H9 (cell line): ENCODE measurements around the gene ATP2A1. TPM values are rescaled to one million over a fixed set of nuclear protein-coding genes. Genes with fewer than 3 reads are reported as not detected.
A peak's percentile ranks its signal among the peaks of the same experiment; 100 is the strongest.

Experiments used
- DNase-seq: peaks from one replicate; pipeline ENCODE4 v3.0.0-alpha.2; 2017
- H2AFZ ChIP-seq: one replicate; pipeline ENCODE4 v1.6.1; 2013; ENCODE audit warnings: mild to moderate bottlenecking, low read length, control low read depth, moderate library complexity
- H2AK5ac ChIP-seq: 2 replicates; pipeline ENCODE4 v1.6.1; 2013; ENCODE audit warnings: low read length, control low read depth, mixed read lengths; ENCODE audit not compliant: insufficient read length
- H2BK120ac ChIP-seq: one replicate; pipeline ENCODE4 v1.6.1; 2013; ENCODE audit warnings: low read depth, mild to moderate bottlenecking, low read length, control low read depth, inconsistent platforms; ENCODE audit not compliant: poor library complexity, severe bottlenecking
- H2BK12ac ChIP-seq: 2 replicates; pipeline ENCODE4 v1.6.1; 2013; ENCODE audit warnings: low read length, control low read depth, mixed read lengths, low read depth; ENCODE audit not compliant: insufficient read length
- H2BK15ac ChIP-seq: 2 replicates; pipeline ENCODE4 v1.6.1; 2013; ENCODE audit warnings: low read depth, low read length, control low read depth
- H2BK20ac ChIP-seq: one replicate; pipeline ENCODE4 v1.6.1; 2013; ENCODE audit warnings: low read depth, mild to moderate bottlenecking, low read length, control low read depth, inconsistent platforms; ENCODE audit not compliant: poor library complexity, severe bottlenecking
- H2BK5ac ChIP-seq: 2 replicates; pipeline ENCODE4 v1.6.1; 2013; ENCODE audit warnings: low read length, control low read depth, mixed read lengths; ENCODE audit not compliant: insufficient read length
- H3K14ac ChIP-seq: 2 replicates; pipeline ENCODE4 v1.6.1; 2013; ENCODE audit warnings: low read length, control low read depth; ENCODE audit not compliant: insufficient read depth
- H3K18ac ChIP-seq: 2 replicates; pipeline ENCODE4 v1.6.1; 2013; ENCODE audit warnings: low read depth, mild to moderate bottlenecking, mixed read lengths, low read length, control low read depth; ENCODE audit not compliant: insufficient read length
- H3K23ac ChIP-seq: 2 replicates; pipeline ENCODE4 v1.6.1; 2013; ENCODE audit warnings: low read length, control low read depth, mixed read lengths, low read depth; ENCODE audit not compliant: insufficient read length
- H3K23me2 ChIP-seq: 2 replicates; pipeline ENCODE4 v1.6.1; 2013; ENCODE audit warnings: low read depth, mild to moderate bottlenecking, mixed read lengths, low read length, control low read depth; ENCODE audit not compliant: insufficient read length, poor library complexity, severe bottlenecking
- H3K27ac ChIP-seq: 2 replicates; pipeline ENCODE4 v1.5.1; 2013; ENCODE audit warnings: low read length, control low read depth, mixed read lengths, low read depth; ENCODE audit not compliant: insufficient read length
- H3K27me3 ChIP-seq: 2 replicates; pipeline ENCODE4 v1.6.1; 2013; ENCODE audit warnings: low read length, control low read depth, inconsistent platforms; ENCODE audit not compliant: insufficient read depth
- H3K4ac ChIP-seq: 2 replicates; pipeline ENCODE4 v1.6.1; 2013; ENCODE audit warnings: low read depth, mild to moderate bottlenecking, control low read depth, inconsistent platforms, low read length, moderate library complexity
- H3K4me1 ChIP-seq: 2 replicates; pipeline ENCODE4 v1.6.1; 2013; ENCODE audit warnings: low read length, control low read depth, inconsistent platforms; ENCODE audit not compliant: insufficient read depth
- H3K4me2 ChIP-seq: 2 replicates; pipeline ENCODE4 v1.6.1; 2013; ENCODE audit warnings: low read length, control low read depth, mixed read lengths; ENCODE audit not compliant: insufficient read length, insufficient read depth
- H3K56ac ChIP-seq: 2 replicates; pipeline ENCODE4 v1.6.1; 2013; ENCODE audit warnings: low read depth, mild to moderate bottlenecking, mixed read lengths, low read length, control low read depth; ENCODE audit not compliant: insufficient read length
- H3K79me1 ChIP-seq: 2 replicates; pipeline ENCODE4 v1.6.1; 2013; ENCODE audit warnings: low read depth, mild to moderate bottlenecking, moderate library complexity, low read length, control low read depth, inconsistent platforms; ENCODE audit not compliant: insufficient read depth, poor library complexity, severe bottlenecking
- H3K79me2 ChIP-seq: 2 replicates; pipeline ENCODE4 v1.6.1; 2013; ENCODE audit warnings: low read length, control low read depth, inconsistent platforms; ENCODE audit not compliant: insufficient read depth
- H3K9ac ChIP-seq: 2 replicates; pipeline ENCODE4 v1.6.1; 2013; ENCODE audit warnings: low read length, control low read depth, mixed read lengths; ENCODE audit not compliant: insufficient read length; ENCODE audit errors: extremely low read depth
- H3K9me3 ChIP-seq: one replicate; pipeline ENCODE4 v1.6.1; 2013; ENCODE audit warnings: low read depth, low read length, inconsistent platforms; ENCODE audit not compliant: control insufficient read depth
- H3T11ph ChIP-seq: one replicate; pipeline ENCODE4 v1.6.1; 2013; ENCODE audit warnings: mild to moderate bottlenecking, low read length, control low read depth, inconsistent platforms
- H4K20me1 ChIP-seq: one replicate; pipeline ENCODE4 v1.6.1; 2013; ENCODE audit not compliant: control insufficient read depth, insufficient read length, insufficient read depth
- H4K5ac ChIP-seq: 2 replicates; pipeline ENCODE4 v1.6.1; 2013; ENCODE audit warnings: low read depth, mild to moderate bottlenecking, mixed read lengths, low read length, control low read depth; ENCODE audit not compliant: insufficient read length
- H4K8ac ChIP-seq: replicated peaks from 2 replicates; pipeline ENCODE4 v1.6.1; 2013; ENCODE audit warnings: low read length, control low read depth, mixed read lengths, low read depth; ENCODE audit not compliant: insufficient read length
- H4K91ac ChIP-seq: 2 replicates; pipeline ENCODE4 v1.6.1; 2013; ENCODE audit warnings: low read depth, mild to moderate bottlenecking, moderate library complexity, mixed read lengths, low read length, control low read depth; ENCODE audit not compliant: insufficient read length
- H3K27ac Mint-ChIP-seq, 3 experiments: 2 replicates in 2 of 3; 3 replicates in 1 of 3; pipeline ENCODE4 v1.8.0; 2020 to 2021; ENCODE audit warnings: mixed read lengths in 3 of 3, mild to moderate bottlenecking in 1 of 3, moderate library complexity in 1 of 3
- H3K27me3 Mint-ChIP-seq: 2 replicates; pipeline ENCODE4 v1.8.0; 2021; ENCODE audit warnings: low read depth, mild to moderate bottlenecking, moderate library complexity, mixed read lengths
- H3K36me3 Mint-ChIP-seq, 3 experiments: 2 replicates in 2 of 3; 3 replicates in 1 of 3; pipeline ENCODE4 v1.8.0; 2020 to 2021; ENCODE audit warnings: low read depth in 3 of 3, mixed read lengths in 3 of 3; ENCODE audit not compliant: insufficient read depth in 1 of 3
- H3K4me1 Mint-ChIP-seq, 2 experiments: 2 replicates each; pipeline ENCODE4 v1.8.0; 2020; ENCODE audit warnings: mixed read lengths in 2 of 2
- H3K4me3 Mint-ChIP-seq, 2 experiments: 2 replicates in 1 of 2; 3 replicates in 1 of 2; pipeline ENCODE4 v1.8.0; 2020 to 2021; ENCODE audit warnings: mild to moderate bottlenecking in 2 of 2, mixed read lengths in 2 of 2, moderate library complexity in 1 of 2
- H3K9me3 Mint-ChIP-seq, 2 experiments: 2 replicates in 1 of 2; 3 replicates in 1 of 2; pipeline ENCODE4 v1.8.0; 2020; ENCODE audit warnings: mild to moderate bottlenecking in 2 of 2, mixed read lengths in 2 of 2, moderate library complexity in 1 of 2
- WGBS: extraction: QIAGEN DNeasy Blood & Tissue Kit; methylation state at CpG from one replicate; pipeline ENCODE4 v1.1.7; 2013; ENCODE audit warnings: missing lambda C conversion rate, low lambda C conversion rate, mixed read lengths; ENCODE audit not compliant: insufficient read length; ENCODE audit errors: extremely low coverage; 5-methylcytosine and 5-hydroxymethylcytosine counted together
- long read RNA-seq: library from polyadenylated mRNA; unstranded; transcript quantifications from one replicate; pipeline ENCODE4 v2.0.0, GENCODE V29; 2020
- total RNA-seq: library from RNA; stranded (reverse); gene quantifications from 2 replicates; pipeline ENCODE4 v1.2.1, GENCODE V29; 2021
- TF ChIP-seq, protein P1 (sequence below): fragments of 200-600 bp; sonication (generic); conservative IDR thresholded peaks from 3 replicates; pipeline ENCODE4 v1.8.0; 2021; ENCODE audit warnings: antibody characterized with exemption, mild to moderate bottlenecking

Gene ATP2A1
- total RNA-seq: 3.9 and 4.6 TPM in 2 replicates
- long read RNA-seq, partial matches to known transcripts: 2 of 7 reads
- long read RNA-seq, other reads (novel, unspliced or antisense): 5 of 7 reads

DNA sequence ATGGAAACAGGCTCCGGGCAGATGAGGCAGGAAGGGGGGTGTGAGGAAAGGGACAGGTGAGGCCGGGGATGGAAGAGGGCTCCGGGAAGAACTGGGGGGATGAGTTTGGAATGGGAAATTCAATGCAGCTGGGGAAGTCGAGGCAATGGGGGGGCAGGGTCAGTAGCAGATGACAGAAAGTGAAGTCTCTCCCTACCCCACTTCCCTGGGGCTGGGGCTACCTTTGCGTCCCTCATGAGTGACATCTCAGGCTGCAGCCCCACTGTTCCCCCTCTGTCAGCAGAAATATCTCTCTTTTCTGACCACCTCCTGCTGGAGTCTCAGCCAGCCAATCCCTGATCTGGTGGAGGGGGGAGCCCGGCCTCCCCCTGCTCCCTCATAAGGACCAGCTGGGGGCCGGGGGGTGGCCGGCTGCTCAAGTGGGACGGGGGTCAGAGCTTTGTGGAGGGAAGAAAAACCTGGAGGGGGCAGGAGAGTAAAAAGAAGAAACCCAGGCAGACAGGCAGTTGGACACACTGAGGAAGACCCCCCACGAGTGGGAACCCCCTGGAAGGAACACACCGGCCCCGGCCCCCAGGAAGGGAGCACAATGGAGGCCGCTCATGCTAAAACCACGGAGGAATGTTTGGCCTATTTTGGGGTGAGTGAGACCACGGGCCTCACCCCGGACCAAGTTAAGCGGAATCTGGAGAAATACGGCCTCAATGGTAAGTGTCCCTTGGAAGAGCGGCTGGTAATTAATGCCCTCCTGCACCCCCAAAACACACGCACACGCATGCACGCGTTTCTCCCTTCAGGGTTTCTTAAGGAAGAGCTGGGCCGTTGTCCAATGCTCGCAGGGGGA, at the start of gene ATP2A1:
Gene ATP2A1 (plus strand): TSS at position 406 of the 844 bp plus-strand sequence. CDS start 184 bp downstream, at position 590.
- no peak within 1 kb of the TSS for H3K4ac ChIP-seq
- no peak within 1 kb of the TSS for H4K91ac ChIP-seq
- H3K23ac ChIP-seq: no peak within 1 kb of the TSS
- no peak within 1 kb of the TSS for H2AK5ac ChIP-seq
- H2BK12ac ChIP-seq: no peak within 1 kb of the TSS
- no CpG with 5 or more reads among the region's 25 CpGs for WGBS
- peaks cover 26 to 60% of the 10 kb centered on the region in 2 experiments for H3K4me1 Mint-ChIP-seq
- no peak within 1 kb of the TSS for H2AFZ ChIP-seq
- TF ChIP-seq, protein P1, sequence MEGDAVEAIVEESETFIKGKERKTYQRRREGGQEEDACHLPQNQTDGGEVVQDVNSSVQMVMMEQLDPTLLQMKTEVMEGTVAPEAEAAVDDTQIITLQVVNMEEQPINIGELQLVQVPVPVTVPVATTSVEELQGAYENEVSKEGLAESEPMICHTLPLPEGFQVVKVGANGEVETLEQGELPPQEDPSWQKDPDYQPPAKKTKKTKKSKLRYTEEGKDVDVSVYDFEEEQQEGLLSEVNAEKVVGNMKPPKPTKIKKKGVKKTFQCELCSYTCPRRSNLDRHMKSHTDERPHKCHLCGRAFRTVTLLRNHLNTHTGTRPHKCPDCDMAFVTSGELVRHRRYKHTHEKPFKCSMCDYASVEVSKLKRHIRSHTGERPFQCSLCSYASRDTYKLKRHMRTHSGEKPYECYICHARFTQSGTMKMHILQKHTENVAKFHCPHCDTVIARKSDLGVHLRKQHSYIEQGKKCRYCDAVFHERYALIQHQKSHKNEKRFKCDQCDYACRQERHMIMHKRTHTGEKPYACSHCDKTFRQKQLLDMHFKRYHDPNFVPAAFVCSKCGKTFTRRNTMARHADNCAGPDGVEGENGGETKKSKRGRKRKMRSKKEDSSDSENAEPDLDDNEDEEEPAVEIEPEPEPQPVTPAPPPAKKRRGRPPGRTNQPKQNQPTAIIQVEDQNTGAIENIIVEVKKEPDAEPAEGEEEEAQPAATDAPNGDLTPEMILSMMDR: no peak
- peak within 1 kb of the TSS; percentile 64 for H3K4me2 ChIP-seq
- peaks cover 2% of the 10 kb centered on the region; the same call in 1 of the 2 replicates for H3K4me1 ChIP-seq
- H4K8ac ChIP-seq: no peak within 1 kb of the TSS
- H2BK15ac ChIP-seq: no peak within 1 kb of the TSS
- no peak within 1 kb of the TSS for H2BK120ac ChIP-seq
- H2BK5ac ChIP-seq: no peak within 1 kb of the TSS
- H3K27ac ChIP-seq: no peak within 1 kb of the TSS
- H3K9me3 Mint-ChIP-seq: no peaks in the 10 kb centered on the region; a peak in 1 of 5 replicates
- H3T11ph ChIP-seq: no peak within 1 kb of the TSS
- H3K27me3 ChIP-seq: peaks cover 6% of the 10 kb centered on the region; the same call in 1 of the 2 replicates
- peak within 1 kb of the TSS; percentile 75; the same call in 1 of the 2 replicates for H3K14ac ChIP-seq
- H3K79me1 ChIP-seq: no peaks in the 10 kb centered on the region
- peaks cover 4 to 18% (median 15%) of the 10 kb centered on the region in 3 experiments for H3K36me3 Mint-ChIP-seq
- no peaks in the 10 kb centered on the region for H3K79me2 ChIP-seq
- no peak for DNase-seq
- no peaks in the 10 kb centered on the region for H3K9me3 ChIP-seq
- no peak within 1 kb of the TSS for H2BK20ac ChIP-seq
- H3K27me3 Mint-ChIP-seq: peaks cover 18% of the 10 kb centered on the region
- H3K27ac Mint-ChIP-seq: peak within 1 kb of the TSS; percentile 48 to 95 (median 84); a peak in 6 of 7 replicates
- H3K9ac ChIP-seq: peak within 1 kb of the TSS; percentile 63
- H3K23me2 ChIP-seq: peaks cover 11% of the 10 kb centered on the region
- no peak within 1 kb of the TSS for H3K56ac ChIP-seq
- H3K18ac ChIP-seq: no peak within 1 kb of the TSS
- peak within 1 kb of the TSS; percentile 87 to 95 for H3K4me3 Mint-ChIP-seq
- H4K5ac ChIP-seq: no peak within 1 kb of the TSS
- H4K20me1 ChIP-seq: no peaks in the 10 kb centered on the region
